Measurements from ENCODE around the gene NRG4.

The NRG4 gene

GRCh38 chr15:75961331-75961730 lies 50.9 kb downstream of the NRG4 start:
- H3K4me3 ChIP-seq: no peak overlapping the region
- no peaks in the 10 kb centered on the region for H3K36me3 ChIP-seq
- no peaks in the 10 kb centered on the region for H3K9me3 ChIP-seq
- intact Hi-C loops (cut with DNase I; ENCODE audit: low total_unique reads): no loop called here
- H3K4me1 ChIP-seq: no peaks in the 10 kb centered on the region
- H3K27ac ChIP-seq: no peak overlapping the region
- no peak for TF ChIP-seq CTCF (IDR thresholded peaks at IDR 0.05)
- no peak for DNase-seq
- H3K27me3 ChIP-seq: peaks cover 0 to 7% of the 10 kb centered on the region in 2 donors

- DNase-seq: no peak
- peaks cover 0 to 10% of the 10 kb centered on the region in 2 donors for H3K27me3 ChIP-seq
Observed at GRCh38 chr15:75955720-75956119, 56.5 kb downstream of the NRG4 start.

GRCh38 chr15:75952525-75952924 lies 59.7 kb downstream of the NRG4 start:
- Histone ChIP-seq H3K9me3 (no peaks in the 10 kb centered on the region), H3K36me3 (no peaks in the 10 kb centered on the region), H3K27ac (no peak overlapping the region), H3K4me1 (no peaks in the 10 kb centered on the region), H3K4me3 (no peak overlapping the region), H3K27me3 (peaks cover 0 to 9% of the 10 kb centered on the region in 2 donors)
- no peak for DNase-seq
- intact Hi-C loops (cut with DNase I; ENCODE audit: low total_unique reads): no loop called here
- TF ChIP-seq CTCF (IDR thresholded peaks at IDR 0.05): no peak

More at GRCh38 chr15:75955720-75956119, 56.5 kb downstream of the NRG4 start:
- Histone ChIP-seq H3K4me3 (no peak overlapping the region), H3K9me3 (no peaks in the 10 kb centered on the region), H3K36me3 (no peaks in the 10 kb centered on the region), H3K4me1 (no peaks in the 10 kb centered on the region), H3K27ac (no peak overlapping the region)
- intact Hi-C loops (cut with DNase I; ENCODE audit: low total_unique reads): no loop called here
- TF ChIP-seq CTCF (IDR thresholded peaks at IDR 0.05): no peak

GRCh38 chr15:75948761-75949296 lies 63.4 kb downstream of the NRG4 start:
- Histone ChIP-seq H3K4me1 (no peaks in the 10 kb centered on the region), H3K9me3 (no peaks in the 10 kb centered on the region), H3K27me3 (peaks cover 0 to 12% of the 10 kb centered on the region in 2 donors), H3K4me3 (no peak overlapping the region), H3K36me3 (no peaks in the 10 kb centered on the region), H3K27ac (no peak overlapping the region)
- intact Hi-C loops (cut with DNase I; ENCODE audit: low total_unique reads): no loop called here
- no peak for DNase-seq
- TF ChIP-seq CTCF (IDR thresholded peaks at IDR 0.05): no peak

- no peak for DNase-seq
- no peaks in the 10 kb centered on the region for H3K9me3 ChIP-seq
- H3K27me3 ChIP-seq: peaks cover 0 to 10% of the 10 kb centered on the region in 2 donors
- intact Hi-C loops (cut with DNase I; ENCODE audit: low total_unique reads): no loop called here
- H3K27ac ChIP-seq: no peak overlapping the region
- H3K36me3 ChIP-seq: no peaks in the 10 kb centered on the region
- no peaks in the 10 kb centered on the region for H3K4me1 ChIP-seq
- H3K4me3 ChIP-seq: no peak overlapping the region
- TF ChIP-seq CTCF (IDR thresholded peaks at IDR 0.05): no peak
Observed at GRCh38 chr15:75947092-75947491, 65.1 kb downstream of the NRG4 start.

- intact Hi-C loops (cut with DNase I; ENCODE audit: low total_unique reads): no loop called here
- no peak for TF ChIP-seq CTCF (IDR thresholded peaks at IDR 0.05)
- no peak for DNase-seq
- no peak overlapping the region for H3K4me3 ChIP-seq
- no peaks in the 10 kb centered on the region for H3K36me3 ChIP-seq
- H3K27ac ChIP-seq: no peak overlapping the region
- no peaks in the 10 kb centered on the region for H3K4me1 ChIP-seq
- no peaks in the 10 kb centered on the region for H3K9me3 ChIP-seq
- H3K27me3 ChIP-seq: peaks cover 0 to 10% of the 10 kb centered on the region in 2 donors
Observed at GRCh38 chr15:75945953-75946352, 66.3 kb downstream of the NRG4 start.
